Panc1 (cell line): ENCODE data around the gene COL4A1. TPM values are rescaled to one million over a fixed set of nuclear protein-coding genes. Genes with fewer than 3 reads are reported as not detected.

Source experiments
- ATAC-seq: fragments of 200-7000 bp; cut with Tn5 transposase; 2 replicates; pipeline ENCODE4 v1.9.1; 2020; ENCODE audit warnings: mild to moderate bottlenecking, moderate library complexity
- BruUV-seq: library from RNA; stranded (reverse); fragments of 400-500 nt; replicated peaks from 2 replicates; lab custom pipeline; 2021; lab: Mats Ljungman, UMichigan
- CTCF ChIA-PET: fragments of 300-600 bp; sonication (Branson Sonifier 250); formaldehyde crosslinking; loops from one replicate; lab custom pipeline; 2022; ENCODE audit warnings: antibody characterized with exemption; lab: Charles Lee
- POLR2A ChIA-PET: fragments of 300-600 bp; sonication (Branson Sonifier 250); formaldehyde crosslinking; loops from one replicate; lab custom pipeline; 2022; ENCODE audit warnings: antibody characterized with exemption; lab: Charles Lee
- DNase-seq: peaks from one replicate; pipeline ENCODE4 v3.0.0-alpha.2; 2010; ENCODE audit warnings: low read depth, low spot score
- H3K27ac ChIP-seq: 2 replicates; pipeline ENCODE4 v1.5.1; 2011; ENCODE audit warnings: mild to moderate bottlenecking, low read length, inconsistent platforms
- H3K27me3 ChIP-seq: fragments of 200-500 bp; sonication (Bioruptor generic); 2 replicates; pipeline ENCODE4 v1.6.0; 2014; ENCODE audit warnings: low read length, inconsistent platforms; ENCODE audit not compliant: control insufficient read depth, insufficient read depth
- H3K36me3 ChIP-seq: fragments of 200-500 bp; sonication (Bioruptor generic); 2 replicates; pipeline ENCODE4 v1.5.1; 2014; ENCODE audit warnings: inconsistent platforms, mild to moderate bottlenecking, low read length, moderate library complexity; ENCODE audit not compliant: control insufficient read depth, insufficient read depth
- H3K4me1 ChIP-seq: 2 replicates; pipeline ENCODE4 v1.5.1; 2011; ENCODE audit warnings: inconsistent platforms, mild to moderate bottlenecking, low read length, moderate library complexity; ENCODE audit not compliant: control insufficient read depth, insufficient read depth
- H3K4me3 ChIP-seq, 2 experiments: 2 replicates each; pipeline ENCODE4 v1.5.1; 2011 to 2012; ENCODE audit warnings: low read depth in 2 of 2, low read length in 2 of 2, mild to moderate bottlenecking in 2 of 2, inconsistent platforms in 1 of 2, moderate library complexity in 1 of 2
- H3K9me3 ChIP-seq: fragments of 200-500 bp; sonication (Bioruptor generic); 2 replicates; pipeline ENCODE4 v1.5.1; 2014; ENCODE audit warnings: low read depth, mild to moderate bottlenecking, inconsistent platforms, low read length, moderate library complexity; ENCODE audit not compliant: control insufficient read depth, insufficient read depth
- POLR2AphosphoS5 ChIP-seq: IDR thresholded peaks from 2 replicates; pipeline ENCODE4 v1.6.1; 2012; ENCODE audit warnings: mild to moderate bottlenecking, low read depth, low read length, moderate library complexity
- SIN3A ChIP-seq: IDR thresholded peaks from 2 replicates; pipeline ENCODE4 v1.6.1; 2012; ENCODE audit warnings: low read depth, mild to moderate bottlenecking, low read length, moderate library complexity, borderline replicate concordance; ENCODE audit not compliant: insufficient read depth
- TCF7L2 ChIP-seq: IDR thresholded peaks from 2 replicates; pipeline ENCODE4 v1.6.1; 2011; ENCODE audit warnings: mild to moderate bottlenecking, low read depth, low read length, inconsistent platforms
- in situ Hi-C: cut with HindIII; loops from 2 replicates; pipeline ENCODE4 v1.10.0; 2016; ENCODE audit warnings: low sequenced_read_pairs, low pct_unique_long_range_greater_than_20kb
- intact Hi-C: fragments of 100-400 bp; cut with micrococcal nuclease; formaldehyde crosslinking; loops from one replicate; pipeline ENCODE4 v1.10.0; 2022; ENCODE audit not compliant: unreplicated experiment
- total RNA-seq: library from RNA; stranded (reverse); gene quantifications from one replicate; pipeline ENCODE4 v1.2.1, GENCODE V29; 2021; ENCODE audit not compliant: unreplicated experiment
- TF ChIP-seq, protein P1 (sequence below): fragments of 450-650 bp; IDR thresholded peaks from 2 replicates; pipeline ENCODE4 v1.5.1; 2017; ENCODE audit warnings: mild to moderate bottlenecking
- TF ChIP-seq, protein P2 (sequence below), 2 experiments: IDR thresholded peaks; 2 replicates each; pipeline ENCODE4 v1.6.1; 2011 to 2012; ENCODE audit warnings: low read depth in 2 of 2, control low read depth in 1 of 2, low read length in 1 of 2, mild to moderate bottlenecking in 1 of 2, moderate library complexity in 1 of 2; ENCODE audit not compliant: insufficient read depth in 1 of 2

The COL4A1 gene
- total RNA-seq, 1 experiment from 2014 or later, result 1.1 TPM

DNA sequence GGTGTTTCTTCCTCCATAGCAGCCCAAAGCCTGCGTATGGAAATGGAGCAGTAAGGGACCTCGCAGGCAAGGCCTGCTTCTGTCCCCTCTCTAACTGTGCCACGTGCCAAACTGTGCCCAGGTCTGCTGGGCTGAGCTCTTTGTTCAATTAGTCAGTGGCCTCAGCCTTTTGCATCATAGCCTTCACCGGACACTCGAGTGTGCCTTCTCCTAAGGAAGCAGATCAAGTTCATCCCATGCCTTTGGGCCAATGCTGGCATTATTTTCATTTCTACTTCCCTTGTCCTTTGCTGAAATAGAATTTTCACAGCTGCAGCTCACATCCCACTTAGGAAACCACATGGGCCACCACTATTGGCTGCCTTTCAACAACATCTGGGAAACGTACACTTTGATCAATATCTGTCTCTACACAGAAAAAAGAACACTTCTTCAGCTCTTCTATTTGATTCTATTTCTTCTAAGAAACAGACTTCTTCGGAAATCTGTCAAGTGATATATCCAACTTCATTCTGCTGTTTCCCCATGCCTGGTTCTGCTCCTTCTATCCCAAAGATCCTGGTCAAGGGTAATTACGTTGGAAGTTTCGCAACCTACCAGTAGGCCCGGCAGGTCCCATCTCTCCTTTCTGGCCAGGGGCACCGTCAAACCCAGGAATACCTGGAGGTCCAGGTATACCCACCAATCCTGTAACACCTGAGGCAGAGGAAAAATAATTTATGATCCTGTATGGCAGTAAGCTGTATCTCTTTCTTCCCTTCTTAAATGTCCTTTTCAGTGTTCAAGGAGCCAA, 143.9 kb downstream of the COL4A1 start:
- DNase-seq (no peak), ATAC-seq (no peak)
- TF ChIP-seq SIN3A (no peak), POLR2AphosphoS5 (no peak), TCF7L2 (no peak)
- TF ChIP-seq, protein P1, sequence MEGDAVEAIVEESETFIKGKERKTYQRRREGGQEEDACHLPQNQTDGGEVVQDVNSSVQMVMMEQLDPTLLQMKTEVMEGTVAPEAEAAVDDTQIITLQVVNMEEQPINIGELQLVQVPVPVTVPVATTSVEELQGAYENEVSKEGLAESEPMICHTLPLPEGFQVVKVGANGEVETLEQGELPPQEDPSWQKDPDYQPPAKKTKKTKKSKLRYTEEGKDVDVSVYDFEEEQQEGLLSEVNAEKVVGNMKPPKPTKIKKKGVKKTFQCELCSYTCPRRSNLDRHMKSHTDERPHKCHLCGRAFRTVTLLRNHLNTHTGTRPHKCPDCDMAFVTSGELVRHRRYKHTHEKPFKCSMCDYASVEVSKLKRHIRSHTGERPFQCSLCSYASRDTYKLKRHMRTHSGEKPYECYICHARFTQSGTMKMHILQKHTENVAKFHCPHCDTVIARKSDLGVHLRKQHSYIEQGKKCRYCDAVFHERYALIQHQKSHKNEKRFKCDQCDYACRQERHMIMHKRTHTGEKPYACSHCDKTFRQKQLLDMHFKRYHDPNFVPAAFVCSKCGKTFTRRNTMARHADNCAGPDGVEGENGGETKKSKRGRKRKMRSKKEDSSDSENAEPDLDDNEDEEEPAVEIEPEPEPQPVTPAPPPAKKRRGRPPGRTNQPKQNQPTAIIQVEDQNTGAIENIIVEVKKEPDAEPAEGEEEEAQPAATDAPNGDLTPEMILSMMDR, result no peak
- TF ChIP-seq, protein P2, sequence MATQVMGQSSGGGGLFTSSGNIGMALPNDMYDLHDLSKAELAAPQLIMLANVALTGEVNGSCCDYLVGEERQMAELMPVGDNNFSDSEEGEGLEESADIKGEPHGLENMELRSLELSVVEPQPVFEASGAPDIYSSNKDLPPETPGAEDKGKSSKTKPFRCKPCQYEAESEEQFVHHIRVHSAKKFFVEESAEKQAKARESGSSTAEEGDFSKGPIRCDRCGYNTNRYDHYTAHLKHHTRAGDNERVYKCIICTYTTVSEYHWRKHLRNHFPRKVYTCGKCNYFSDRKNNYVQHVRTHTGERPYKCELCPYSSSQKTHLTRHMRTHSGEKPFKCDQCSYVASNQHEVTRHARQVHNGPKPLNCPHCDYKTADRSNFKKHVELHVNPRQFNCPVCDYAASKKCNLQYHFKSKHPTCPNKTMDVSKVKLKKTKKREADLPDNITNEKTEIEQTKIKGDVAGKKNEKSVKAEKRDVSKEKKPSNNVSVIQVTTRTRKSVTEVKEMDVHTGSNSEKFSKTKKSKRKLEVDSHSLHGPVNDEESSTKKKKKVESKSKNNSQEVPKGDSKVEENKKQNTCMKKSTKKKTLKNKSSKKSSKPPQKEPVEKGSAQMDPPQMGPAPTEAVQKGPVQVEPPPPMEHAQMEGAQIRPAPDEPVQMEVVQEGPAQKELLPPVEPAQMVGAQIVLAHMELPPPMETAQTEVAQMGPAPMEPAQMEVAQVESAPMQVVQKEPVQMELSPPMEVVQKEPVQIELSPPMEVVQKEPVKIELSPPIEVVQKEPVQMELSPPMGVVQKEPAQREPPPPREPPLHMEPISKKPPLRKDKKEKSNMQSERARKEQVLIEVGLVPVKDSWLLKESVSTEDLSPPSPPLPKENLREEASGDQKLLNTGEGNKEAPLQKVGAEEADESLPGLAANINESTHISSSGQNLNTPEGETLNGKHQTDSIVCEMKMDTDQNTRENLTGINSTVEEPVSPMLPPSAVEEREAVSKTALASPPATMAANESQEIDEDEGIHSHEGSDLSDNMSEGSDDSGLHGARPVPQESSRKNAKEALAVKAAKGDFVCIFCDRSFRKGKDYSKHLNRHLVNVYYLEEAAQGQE (IDR thresholded peaks at IDR 0.05; ENCODE audit: insufficient read depth in 1 of 2, low read depth in 2 of 2, low read length in 1 of 2), result no peak
- in situ Hi-C loops, result no loop called here
- H3K4me3 ChIP-seq, result no peak overlapping the region
- ChIA-PET CTCF (no interaction called here), POLR2A (no interaction called here)
- H3K27ac ChIP-seq, result no peak overlapping the region
- H3K36me3 ChIP-seq, result no peaks in the 10 kb centered on the region
- BruUV-seq, result no TSS peak
- H3K27me3 ChIP-seq, result no peaks in the 10 kb centered on the region
- H3K4me1 ChIP-seq, result no peaks in the 10 kb centered on the region
- intact Hi-C loops, result no loop called here
- H3K9me3 ChIP-seq, result no peaks in the 10 kb centered on the region

DNA sequence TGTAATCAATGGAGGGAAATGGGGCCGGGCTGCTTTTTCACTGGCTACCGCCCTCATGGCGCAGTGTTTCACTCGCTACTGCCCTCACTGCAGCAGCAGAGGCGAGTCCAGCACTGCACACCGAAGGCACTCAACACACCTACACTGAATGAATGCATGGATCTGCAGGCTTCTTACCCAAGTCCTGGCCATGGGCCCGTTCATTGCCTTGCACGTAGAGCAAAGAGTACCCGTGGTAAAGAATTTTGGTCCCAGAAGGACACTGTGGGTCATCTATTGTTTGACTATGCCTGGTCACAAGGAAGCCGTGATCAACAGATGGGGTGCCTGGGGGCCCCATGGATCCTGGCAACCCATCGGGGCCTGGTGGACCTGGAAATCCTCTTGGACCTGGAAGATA, 144.9 kb downstream of the COL4A1 start:
- ChIA-PET CTCF (no interaction called here), POLR2A (no interaction called here)
- no peak overlapping the region for H3K4me3 ChIP-seq
- no peaks in the 10 kb centered on the region for H3K9me3 ChIP-seq
- no peaks in the 10 kb centered on the region for H3K27me3 ChIP-seq
- H3K27ac ChIP-seq, result no peak overlapping the region
- no peaks in the 10 kb centered on the region for H3K36me3 ChIP-seq
- intact Hi-C loops, result no loop called here
- no peaks in the 10 kb centered on the region for H3K4me1 ChIP-seq
- DNase-seq (no peak), ATAC-seq (no peak)
- no TSS peak for BruUV-seq
- TF ChIP-seq POLR2AphosphoS5 (no peak), TCF7L2 (no peak), SIN3A (no peak)
- TF ChIP-seq, protein P2 (IDR thresholded peaks at IDR 0.05; ENCODE audit: insufficient read depth in 1 of 2, low read depth in 2 of 2, low read length in 1 of 2), result no peak
- TF ChIP-seq, protein P1, result no peak
- in situ Hi-C loops, result no loop called here
